ENCODE results near the gene CD74.

CD74 gene

DNA sequence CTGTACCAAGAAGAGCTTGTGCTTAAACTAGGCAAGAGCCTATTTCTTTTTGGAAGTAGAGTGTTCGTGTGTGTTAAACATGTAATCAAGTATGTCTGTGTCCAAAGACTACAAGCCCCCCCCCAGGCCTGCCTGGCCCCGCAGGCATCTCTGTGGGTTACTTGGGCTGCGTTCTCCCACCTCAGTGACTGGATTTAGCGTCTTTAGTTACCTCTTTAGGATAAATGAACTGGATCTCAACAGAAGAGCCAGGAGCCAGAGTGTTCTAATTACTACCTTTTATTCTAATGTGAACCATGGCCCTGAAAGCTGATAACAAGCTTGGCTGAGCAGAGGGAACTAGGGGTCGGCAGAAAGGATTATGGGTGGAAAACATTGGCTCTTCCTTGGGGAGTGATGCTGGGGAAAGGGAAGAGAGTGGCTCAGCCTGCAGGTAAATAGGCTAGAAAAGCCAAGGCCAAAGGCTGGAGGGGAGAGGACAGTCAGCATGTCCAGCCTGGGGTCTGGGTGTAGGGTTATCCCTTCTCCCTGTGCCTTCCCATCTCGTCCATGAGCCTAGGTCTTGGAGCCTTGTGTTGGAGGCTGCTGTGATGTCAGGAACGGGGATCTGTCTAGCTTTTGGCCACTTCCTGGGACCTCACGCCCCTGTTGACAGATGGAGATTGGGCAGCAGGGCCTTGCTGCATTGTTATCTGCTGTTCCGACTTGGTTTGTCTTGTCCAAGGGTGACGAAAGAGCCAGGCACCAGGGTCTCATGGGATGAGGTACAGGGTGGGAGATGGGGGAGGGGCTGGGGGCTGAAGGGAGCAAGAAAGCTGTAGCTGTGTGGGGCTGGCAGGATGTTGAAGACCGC is 11.1 kb downstream of the CD74 start:
- DNase-seq (ENCODE audit: low spot score), result no peak
- TF ChIP-seq CTCF (IDR thresholded peaks at IDR 0.05; ENCODE audit: extremely low read depth, missing control alignments), result no peak

- no peak for TF ChIP-seq CTCF (IDR thresholded peaks at IDR 0.05; ENCODE audit: extremely low read depth, missing control alignments)
- DNase-seq (ENCODE audit: low spot score), result no peak
Observed at GRCh38 chr5:150401076-150401375, 11.7 kb downstream of the CD74 start.

GRCh38 chr5:150400316-150401075 is 12.2 kb downstream of the CD74 start:
- no peak for DNase-seq (ENCODE audit: low spot score)
- no peak for TF ChIP-seq CTCF (IDR thresholded peaks at IDR 0.05; ENCODE audit: extremely low read depth, missing control alignments)

DNA sequence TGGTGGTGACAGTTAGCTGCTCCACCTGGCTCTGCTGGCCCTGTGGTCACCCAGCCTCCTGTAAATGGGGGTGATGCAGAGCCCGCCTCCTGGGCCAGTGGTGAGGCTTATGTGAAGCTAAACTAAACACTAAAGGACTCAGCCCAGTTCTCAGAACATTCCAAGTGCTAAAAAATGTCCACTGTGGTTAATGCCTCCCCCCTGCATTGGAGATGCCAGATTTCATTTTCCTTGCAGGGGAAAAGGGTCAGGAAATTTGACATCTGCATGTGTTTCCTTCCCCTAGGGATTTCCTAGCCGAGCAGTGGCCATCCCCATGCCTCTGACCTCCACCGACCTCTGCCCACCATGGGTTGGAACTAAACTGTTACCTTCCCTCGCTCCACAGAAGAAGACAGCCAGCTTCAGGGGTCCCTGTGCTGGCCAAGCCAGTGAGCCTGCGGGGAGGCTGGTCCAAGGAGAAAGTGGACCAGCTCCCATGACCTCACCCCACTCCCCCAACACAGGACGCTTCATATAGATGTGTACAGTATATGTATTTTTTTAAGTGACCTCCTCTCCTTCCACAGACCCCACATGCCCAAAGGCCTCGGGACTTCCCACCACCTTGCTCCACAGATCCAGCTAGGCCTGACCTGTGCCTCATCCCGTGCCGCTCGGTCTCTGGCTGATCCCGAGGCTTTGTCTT is 13.0 kb downstream of the CD74 start:
- DNase-seq (ENCODE audit: low spot score), result no peak
- TF ChIP-seq CTCF (IDR thresholded peaks at IDR 0.05; ENCODE audit: extremely low read depth, missing control alignments), result no peak

GRCh38 chr5:150398722-150399523 is 13.8 kb downstream of the CD74 start:
- TF ChIP-seq CTCF (IDR thresholded peaks at IDR 0.05; ENCODE audit: extremely low read depth, missing control alignments), result peak; percentile 72
- DNase-seq (ENCODE audit: low spot score), result peak; percentile 74

GRCh38 chr5:150397782-150398721 is 14.7 kb downstream of the CD74 start:
- DNase-seq (ENCODE audit: low spot score), result no peak
- TF ChIP-seq CTCF (IDR thresholded peaks at IDR 0.05; ENCODE audit: extremely low read depth, missing control alignments), result peak; percentile 6

Measured in GM20000 (cell line).